HG03575 (cell line): ENCODE measurements around the gene TMEM203.
A peak's percentile ranks its signal among the peaks of the same experiment; 100 is the strongest.
"Not testable (repeated sequence)": the region's sequence is repeated elsewhere in the genome, so short reads cannot be mapped to it uniquely, and the experiment has no call there.

Experiments used
- ATAC-seq: cut with Tn5 transposase; IDR thresholded peaks from one replicate; pipeline ENCODE4 v1.9.1; 2021; ENCODE audit not compliant: unreplicated experiment, insufficient number of reproducible peaks, low FRiP score; ENCODE audit errors: extremely low read depth

Gene TMEM203

DNA sequence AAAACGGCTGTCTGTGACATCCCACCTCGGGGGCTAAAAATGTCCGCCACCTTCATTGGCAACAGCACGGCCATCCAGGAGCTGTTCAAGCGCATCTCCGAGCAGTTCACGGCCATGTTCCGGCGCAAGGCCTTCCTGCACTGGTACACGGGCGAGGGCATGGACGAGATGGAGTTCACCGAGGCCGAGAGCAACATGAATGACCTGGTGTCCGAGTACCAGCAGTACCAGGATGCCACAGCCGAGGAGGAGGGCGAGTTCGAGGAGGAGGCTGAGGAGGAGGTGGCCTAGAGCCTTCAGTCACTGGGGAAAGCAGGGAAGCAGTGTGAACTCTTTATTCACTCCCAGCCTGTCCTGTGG is 37.8 kb upstream of the TMEM203 start:
- ATAC-seq = not testable (repeated sequence)

DNA sequence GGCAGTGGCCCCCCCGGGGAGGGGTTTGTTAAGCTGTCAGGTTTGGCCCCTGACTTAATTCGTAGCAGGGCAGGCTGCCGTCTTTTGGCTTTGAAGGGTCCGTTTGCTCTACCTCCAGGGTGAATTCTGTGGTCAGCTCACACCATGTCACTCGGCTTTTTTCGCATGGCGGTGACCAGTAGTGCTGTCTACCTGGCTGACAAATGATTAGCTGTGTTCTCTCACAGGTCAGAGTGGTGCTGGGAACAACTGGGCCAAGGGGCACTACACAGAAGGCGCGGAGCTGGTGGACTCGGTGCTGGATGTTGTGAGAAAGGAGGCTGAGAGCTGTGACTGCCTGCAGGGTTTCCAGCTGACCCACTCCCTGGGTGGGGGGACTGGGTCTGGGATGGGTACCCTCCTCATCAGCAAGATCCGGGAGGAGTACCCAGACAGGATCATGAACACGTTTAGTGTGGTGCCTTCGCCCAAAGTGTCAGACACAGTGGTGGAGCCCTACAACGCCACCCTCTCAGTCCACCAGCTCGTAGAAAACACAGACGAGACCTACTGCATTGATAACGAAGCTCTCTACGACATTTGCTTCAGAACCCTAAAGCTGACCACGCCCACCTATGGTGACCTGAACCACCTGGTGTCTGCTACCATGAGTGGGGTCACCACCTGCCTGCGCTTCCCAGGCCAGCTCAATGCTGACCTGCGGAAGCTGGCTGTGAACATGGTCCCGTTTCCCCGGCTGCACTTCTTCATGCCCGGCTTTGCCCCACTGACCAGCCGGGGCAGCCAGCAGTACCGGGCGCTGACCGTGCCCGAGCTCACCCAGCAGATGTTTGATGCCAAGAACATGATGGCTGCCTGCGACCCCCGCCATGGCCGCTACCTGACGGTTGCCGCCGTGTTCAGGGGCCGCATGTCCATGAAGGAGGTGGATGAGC is 37.1 kb upstream of the TMEM203 start:
- no peak for ATAC-seq

DNA sequence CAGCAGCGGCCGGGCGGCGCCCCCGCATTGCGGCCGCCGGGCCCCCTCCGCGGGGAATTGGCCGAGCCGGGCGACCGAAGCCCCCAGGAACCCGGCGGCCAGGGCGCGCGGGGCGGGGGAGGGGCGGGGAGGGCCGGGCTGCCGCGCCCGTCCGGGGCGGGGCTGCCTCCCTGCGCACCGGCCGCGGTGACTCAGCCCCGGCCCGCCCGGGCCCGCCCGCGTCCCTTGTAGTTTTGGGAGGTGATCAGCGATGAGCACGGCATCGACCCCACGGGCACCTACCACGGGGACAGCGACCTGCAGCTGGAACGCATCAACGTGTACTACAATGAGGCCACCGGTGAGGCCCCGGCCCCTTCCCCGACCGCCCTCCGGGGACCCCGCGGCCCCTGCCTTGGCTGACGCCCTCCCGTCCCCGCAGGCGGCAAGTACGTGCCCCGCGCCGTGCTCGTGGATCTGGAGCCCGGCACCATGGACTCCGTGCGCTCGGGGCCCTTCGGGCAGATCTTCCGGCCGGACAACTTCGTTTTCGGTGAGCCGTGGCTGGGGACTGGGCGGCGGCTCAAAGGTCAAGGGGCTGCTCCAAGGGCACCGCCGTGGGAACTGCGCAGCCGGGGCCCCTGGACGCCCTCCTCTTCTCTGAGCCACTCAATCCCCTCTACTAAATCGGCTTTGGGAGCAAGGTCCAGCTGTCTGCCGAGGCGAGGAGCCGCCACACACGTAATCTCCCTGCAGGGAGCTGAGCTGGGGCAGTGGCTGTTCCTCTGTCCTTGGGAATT is 36.2 kb upstream of the TMEM203 start:
- no peak for ATAC-seq

DNA sequence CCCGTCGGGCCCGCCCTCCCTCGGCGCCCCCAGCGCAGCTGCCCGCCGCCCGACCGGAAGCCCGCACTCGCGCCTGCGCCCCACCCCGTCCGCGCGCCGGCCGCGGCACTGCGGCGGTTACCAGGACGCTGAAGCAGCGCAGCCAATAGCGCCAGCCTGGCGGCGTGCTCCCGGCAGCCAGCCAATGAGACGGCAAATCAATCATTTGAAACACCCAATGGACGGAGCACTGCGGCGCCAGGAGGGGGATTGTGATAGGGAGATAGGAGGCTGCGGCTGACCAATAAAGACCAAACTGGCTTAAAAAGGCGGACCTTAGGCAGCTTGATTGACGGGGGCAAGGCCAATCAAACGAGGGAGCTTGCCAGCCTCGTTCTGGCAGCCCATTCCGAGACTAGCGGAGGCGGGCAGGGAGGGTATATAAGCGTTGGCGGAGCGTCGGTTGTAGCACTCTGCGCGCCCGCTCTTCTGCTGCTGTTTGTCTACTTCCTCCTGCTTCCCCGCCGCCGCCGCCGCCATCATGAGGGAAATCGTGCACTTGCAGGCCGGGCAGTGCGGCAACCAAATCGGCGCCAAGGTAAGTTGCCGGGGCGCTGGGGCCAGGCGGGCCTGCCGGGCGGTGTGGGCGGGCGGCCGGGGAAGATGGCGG is 35.5 kb upstream of the TMEM203 start, which contains the start of gene TUBB4B:
Gene TUBB4B (plus strand): TSS at position 447 of the 649 bp plus-strand sequence. CDS start 74 bp downstream, at position 521.
- peak; percentile 61 for ATAC-seq

DNA sequence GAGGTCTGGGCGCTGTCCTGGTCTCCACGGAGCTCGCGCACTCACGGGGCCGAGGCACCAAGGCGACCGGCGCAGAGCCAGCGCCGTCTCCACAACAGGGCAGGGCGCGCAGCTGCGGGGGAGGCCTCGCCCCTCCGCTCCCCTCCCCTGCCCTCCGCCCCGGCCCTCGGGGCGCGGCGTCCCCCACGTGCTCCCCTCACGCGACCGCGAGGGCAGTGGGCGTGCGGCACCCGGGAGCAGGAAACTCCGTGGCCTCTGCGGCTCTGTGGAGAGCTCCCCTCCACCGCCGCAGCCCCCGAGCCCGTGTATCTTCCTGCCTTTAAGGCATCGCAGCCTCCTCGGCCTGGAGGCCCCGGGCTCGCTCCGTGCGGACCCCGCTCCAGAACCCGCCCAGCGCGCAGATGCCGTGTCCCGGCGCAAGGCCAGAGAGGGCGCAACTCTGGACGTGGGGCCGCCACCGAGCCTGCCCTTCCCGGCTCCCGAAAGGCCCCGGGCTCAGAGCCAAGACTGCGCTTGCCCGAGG is 34.9 kb upstream of the TMEM203 start:
- peak; percentile 8 for ATAC-seq

DNA sequence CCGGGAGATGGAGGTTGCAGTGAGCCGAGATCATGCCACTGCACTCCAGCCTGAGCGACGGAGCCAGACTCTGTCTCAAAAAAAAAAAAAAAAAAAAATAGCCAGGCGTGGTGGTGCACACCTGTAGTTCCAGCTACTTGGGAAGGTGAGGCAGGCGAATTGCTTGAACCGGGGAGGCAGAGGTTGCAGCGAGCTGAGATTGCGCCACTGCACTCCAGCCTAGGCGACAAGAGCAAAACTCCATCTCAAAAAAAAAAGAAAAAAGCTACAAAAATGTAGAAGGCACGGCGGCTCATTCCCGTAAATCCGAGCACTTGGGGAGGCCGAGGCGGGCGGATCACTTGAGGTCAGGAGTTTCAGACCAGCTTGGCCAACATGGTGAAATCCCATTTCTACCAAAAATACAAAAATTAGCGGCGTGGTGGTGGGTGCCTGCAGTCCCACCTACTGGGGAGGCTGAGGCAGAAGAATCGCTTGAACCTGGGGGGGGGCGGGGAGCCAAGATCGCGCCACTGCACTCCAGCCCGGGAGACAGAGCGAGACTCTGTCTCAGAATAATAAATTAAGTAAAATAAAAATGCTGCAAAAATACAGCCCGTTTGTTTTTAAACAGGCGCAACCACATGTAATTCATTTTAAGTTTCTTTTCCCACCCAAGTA is 34.2 kb upstream of the TMEM203 start:
- ATAC-seq = not testable (repeated sequence)

DNA sequence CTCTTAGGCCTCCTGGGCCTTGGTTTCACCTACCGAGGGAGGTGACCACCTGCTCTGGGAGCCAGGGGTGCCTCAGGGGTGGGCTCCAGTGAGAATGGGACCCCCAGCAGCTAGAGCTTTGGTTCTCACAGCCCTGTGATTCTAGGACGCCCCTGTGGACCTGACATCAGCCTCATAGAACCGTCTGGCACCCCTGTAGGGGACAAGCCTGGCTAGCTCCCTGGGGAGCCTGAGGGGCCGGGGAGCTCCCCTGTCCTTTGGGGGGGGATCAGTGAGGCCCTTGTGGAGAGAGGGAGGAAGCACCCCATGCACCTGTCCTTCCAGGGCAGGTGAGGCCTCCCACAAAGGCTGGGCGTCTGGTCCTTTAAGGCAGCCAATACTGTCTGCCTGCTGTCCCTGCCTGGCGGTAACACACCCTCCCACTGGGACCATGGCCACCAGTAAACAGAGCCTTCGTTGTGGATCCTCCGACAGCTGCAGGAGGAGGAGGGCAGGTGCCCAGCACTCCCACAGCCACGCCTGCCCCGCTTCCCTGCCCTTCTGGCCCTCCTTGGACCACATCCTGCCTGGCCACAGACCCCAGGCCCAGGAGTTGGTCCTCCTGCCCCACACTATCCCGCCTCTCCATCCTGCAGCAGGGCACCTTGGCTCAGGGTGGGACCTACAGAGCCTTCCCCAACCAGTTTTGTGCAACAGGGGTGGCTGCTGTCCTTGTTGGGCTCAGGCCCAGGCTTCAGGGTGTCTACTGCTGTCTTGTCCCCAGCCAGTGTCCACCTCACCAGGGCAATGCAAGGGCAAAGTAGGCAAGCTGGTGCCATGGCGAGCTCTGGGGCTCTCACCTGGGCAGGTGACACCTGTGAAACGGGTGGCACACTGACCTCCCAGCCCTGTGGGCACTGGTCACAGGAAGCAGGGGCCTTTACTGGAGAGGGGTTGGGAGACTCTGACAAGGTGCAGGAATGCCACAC is 32.6 kb upstream of the TMEM203 start:
- ATAC-seq = no peak

DNA sequence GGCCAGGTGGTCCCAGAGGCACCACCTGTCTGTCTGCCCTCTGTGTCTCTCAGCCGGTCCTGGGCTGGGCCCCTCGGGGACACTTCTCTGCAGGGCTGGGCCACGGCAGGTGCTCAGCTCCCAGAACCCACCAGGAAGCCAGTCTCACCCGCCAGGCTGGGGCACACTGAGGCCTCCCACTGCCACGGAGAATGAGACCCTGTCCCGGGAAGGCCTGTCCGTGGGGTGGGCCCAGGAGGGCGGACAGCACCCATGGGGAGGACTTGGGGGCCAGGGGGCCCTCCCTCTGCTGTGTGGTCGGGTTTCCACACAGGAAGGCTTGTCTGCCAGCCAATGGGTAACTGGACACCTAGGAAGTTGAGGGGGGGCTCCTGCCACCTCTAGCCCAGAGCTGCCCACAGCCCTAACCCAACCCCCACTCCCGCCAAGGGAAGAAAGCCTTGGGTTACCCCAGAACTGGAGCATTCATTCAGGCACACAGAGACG is 31.5 kb upstream of the TMEM203 start:
- no peak for ATAC-seq

DNA sequence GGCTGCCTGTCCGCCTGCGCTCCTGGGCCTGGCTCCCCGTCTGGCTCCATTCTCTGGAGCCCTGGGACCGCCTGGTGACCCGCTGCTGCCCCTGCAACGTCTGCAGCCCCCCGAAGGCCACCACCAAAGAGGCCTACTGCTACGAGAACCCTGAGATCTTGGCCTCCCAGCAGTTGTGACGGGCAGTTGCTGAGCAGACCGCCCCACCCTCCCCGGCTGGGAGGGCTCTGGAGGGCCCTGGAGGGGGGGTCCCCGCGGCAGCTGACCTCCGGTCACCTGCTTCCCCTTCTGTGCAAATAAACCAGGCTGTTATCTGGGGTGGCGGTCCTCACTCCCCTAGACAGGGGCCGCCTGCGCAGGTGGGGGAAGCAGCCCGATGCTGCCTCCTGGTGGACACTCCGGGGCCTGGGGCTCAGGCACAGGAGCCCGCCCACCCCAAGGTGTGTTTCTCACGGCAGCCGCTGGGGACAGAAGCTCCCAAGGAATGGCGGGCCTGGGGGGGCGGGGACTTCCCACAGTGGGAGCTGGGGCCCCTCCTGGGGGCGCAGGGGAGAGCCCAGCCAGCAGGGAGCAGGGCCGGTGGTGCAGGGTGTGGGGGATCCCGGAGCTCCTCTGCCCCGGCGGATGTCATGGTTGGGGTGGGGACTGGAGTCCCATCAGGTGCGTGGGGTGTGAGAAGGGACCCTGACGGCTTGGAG is 30.9 kb upstream of the TMEM203 start:
- no peak for ATAC-seq

DNA sequence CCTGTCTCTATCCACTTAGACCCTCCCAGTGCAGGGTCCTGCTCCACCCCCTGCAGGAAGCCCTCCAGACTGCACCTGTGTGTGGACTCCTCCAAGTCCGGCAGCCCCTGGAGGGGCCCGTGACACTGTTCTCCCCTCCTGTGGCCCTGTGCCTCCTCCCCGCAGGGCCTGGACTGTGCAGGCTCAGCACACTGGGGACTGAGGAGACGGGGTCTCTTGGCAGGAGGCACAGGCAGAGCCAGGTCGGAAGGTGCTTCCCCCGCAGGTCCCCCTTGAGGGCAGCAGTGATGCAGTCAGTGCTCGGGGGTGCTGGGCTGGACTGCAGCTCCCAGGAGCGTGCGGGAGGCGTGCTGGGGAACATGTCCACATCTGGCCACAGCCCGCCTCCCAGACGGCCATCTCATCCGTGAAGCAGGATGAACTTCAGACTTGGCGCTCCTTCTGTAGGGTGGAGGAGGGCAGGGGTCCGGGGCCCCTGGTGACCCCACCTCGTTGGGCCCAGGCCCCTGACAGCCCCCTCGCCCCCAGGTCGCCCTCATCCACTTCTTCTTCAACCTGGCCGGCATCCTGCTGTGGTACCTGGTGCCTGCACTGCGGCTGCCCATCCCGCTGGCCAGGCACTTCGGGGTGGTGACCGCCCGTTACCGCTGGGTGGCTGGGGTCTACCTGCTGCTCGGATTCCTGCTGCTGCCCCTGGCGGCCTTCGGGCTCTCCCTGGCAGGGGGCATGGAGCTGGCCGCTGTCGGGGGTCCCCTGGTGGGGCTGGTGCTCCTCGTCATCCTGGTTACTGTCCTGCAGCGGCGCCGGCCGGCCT is 30.2 kb upstream of the TMEM203 start:
- ATAC-seq = no peak

DNA sequence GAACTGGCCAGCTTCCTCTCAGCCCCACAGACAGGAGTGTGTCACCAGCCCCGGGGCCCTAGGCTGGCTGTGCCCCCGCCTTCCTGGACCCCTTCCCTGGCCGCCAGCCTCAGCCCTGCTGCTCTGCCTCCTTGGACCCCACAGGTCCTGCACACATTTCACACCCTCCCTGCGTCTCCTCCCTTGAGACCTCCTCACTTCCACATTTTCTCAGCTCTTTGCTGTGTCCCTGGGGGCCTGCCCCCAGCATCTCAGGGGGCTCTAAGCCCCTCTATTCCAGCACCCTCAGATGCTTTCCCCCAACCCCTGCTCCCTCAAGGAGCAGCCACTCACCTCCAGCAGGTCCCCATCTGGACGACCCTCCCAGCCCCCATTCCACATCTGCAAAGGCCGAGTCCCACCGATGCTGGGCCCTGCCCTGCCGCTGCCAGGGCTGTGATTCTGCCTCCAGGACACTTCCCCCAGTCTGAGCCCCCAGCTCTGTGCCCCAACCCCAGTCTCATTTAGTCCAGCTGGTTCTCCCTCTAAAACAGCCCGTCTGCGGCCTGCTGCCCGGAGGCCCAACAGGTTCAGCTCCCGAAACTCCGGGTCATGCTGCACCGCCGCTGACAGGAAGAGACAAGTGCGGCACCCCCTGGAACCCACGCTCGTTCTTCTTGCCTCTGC is 29.4 kb upstream of the TMEM203 start:
- ATAC-seq = no peak

DNA sequence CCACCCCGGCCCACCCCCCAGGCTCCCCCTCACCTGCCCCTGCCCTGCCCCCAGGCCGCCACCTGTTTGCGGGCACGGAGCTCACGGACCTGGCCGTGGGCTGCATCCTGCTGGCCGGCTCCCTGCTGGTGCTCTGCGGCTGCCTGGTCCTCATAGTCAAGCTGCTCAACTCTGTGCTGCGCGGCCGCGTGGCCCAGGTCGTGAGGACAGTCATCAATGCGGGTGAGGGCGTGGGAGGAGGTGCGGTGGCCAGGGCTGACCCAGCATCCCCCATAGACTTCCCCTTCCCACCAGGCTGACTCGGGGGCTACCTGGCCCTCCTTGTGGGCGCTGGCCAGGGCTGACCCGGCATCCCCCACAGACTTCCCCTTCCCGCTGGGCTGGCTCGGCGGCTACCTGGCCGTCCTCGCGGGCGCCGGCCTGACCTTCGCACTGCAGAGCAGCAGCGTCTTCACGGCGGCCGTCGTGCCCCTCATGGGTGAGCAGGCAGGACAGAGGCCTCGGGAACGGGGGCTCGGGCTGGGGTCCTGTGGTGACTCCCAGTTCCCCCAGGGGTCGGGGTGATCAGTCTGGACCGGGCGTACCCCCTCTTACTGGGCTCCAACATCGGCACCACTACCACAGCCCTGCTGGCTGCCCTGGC is 28.7 kb upstream of the TMEM203 start:
- ATAC-seq = no peak

DNA sequence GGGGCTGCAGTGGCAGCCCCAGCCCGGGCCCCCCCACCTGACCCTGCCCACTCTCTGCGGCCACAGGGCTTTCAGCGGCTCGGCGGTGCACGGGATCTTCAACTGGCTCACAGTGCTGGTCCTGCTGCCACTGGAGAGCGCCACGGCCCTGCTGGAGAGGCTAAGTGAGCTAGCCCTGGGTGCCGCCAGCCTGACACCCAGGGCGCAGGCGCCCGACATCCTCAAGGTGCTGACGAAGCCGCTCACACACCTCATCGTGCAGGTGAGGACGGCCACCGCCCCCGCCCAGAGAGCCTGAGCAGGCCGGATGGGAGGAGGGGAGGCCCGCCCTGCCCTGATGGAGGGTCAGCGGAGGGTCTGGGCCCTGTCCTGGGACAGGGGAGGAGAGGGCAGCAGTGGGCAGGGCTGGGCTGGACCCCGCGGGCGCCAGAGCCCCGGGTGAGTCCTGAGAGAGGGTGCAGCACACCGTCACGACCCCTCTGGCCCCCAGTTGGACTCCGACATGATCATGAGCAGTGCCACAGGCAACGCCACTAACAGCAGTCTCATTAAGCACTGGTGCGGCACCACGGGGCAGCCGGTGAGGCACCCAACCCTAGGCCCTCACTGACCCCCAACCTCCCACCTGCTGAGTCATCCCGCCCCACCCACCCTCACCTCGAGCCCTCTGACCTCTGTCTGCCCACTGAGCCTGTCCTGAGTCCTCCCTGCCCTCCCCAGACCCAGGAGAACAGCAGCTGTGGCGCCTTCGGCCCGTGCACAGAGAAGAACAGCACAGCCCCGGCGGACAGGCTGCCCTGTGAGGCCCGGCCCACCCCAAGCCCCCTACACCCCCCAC is 27.9 kb upstream of the TMEM203 start:
- ATAC-seq = no peak

DNA sequence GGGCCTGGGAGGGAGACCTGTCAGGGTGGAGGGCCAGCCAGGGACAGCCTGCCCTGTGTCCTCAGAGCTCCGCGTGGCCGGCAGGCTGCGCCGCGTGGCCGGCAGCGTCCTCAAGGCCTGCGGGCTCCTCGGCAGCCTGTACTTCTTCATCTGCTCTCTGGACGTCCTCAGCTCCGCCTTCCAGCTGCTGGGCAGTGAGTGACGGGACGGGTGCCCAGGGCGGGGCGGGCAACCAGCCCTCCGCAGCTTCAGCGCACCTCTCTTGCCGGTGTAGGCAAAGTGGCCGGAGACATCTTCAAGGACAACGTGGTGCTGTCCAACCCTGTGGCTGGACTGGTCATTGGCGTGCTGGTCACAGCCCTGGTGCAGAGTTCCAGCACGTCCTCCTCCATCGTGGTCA is 27.1 kb upstream of the TMEM203 start:
- ATAC-seq = no peak

DNA sequence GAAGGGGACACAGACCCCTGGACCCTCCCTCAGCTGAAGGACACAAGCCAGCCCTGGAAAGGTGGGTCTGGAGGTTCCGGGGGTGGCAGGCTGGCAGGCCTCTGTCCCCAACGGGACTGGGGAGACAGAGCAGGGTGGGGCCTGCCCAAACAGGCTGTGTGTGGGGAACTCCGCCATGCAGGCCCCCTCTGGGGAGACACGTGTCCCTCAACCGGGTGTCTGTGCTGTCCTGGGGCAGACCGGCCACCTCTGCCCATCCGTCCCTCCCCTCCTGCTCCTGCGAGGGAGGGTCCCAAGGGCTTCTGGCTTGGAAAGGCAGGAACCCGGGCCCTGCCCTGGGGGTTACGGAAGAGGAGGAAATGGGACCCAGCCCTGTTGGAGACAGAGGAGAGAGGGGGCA is 26.7 kb upstream of the TMEM203 start:
- no peak for ATAC-seq
